GM12878 (cell line): ENCODE measurements around the gene FAT1. TPM values are rescaled to one million over a fixed set of nuclear protein-coding genes. Genes with fewer than 3 reads are reported as not detected.

ENCODE experiments used
- ATAC-seq: fragments of 200-7000 bp; cut with Tn5 transposase; 3 replicates; pipeline ENCODE4 v1.9.1; 2020; ENCODE audit warnings: mild to moderate bottlenecking, moderate library complexity
- BruUV-seq: library from RNA; stranded (reverse); fragments of 400-500 nt; replicated peaks from 2 replicates; lab custom pipeline; 2021; lab: Mats Ljungman, UMichigan
- CTCF ChIA-PET: fragments of 300-600 bp; sonication (Branson Sonifier 250); formaldehyde crosslinking; extraction: SDS; loops from one replicate; lab custom pipeline; 2021; ENCODE audit warnings: inconsistent platforms; lab: Yijun Ruan, JAX
- POLR2A ChIA-PET: fragments of 350-600 bp; formaldehyde crosslinking; extraction: SDS; loops from one replicate; lab custom pipeline; 2021; ENCODE audit warnings: inconsistent platforms; lab: Charles Lee
- RAD21 ChIA-PET: fragments of 300-600 bp; sonication (Branson Sonifier 250); formaldehyde crosslinking; loops from one replicate; lab custom pipeline; 2023; ENCODE audit warnings: antibody characterized with exemption; ENCODE audit not compliant: unreplicated experiment; lab: Charles Lee
- SMC1A ChIA-PET: fragments of 300-600 bp; sonication (Branson Sonifier 250); formaldehyde crosslinking; loops from one replicate; lab custom pipeline; 2023; ENCODE audit not compliant: unreplicated experiment, uncharacterized antibody; lab: Charles Lee
- DNase-seq: peaks from one replicate; pipeline ENCODE4 v3.0.0-alpha.2; 2011; ENCODE audit warnings: low read depth, low spot score
- FAIRE-seq: peaks from 3 replicates; lab custom pipeline; 2011; peaks lifted over from hg19 to GRCh38; lab: Jason Lieb, UNC
- H2AFZ ChIP-seq: 2 replicates; pipeline ENCODE4 v1.6.0; 2011; ENCODE audit warnings: low read depth, low read length, control low read depth; ENCODE audit not compliant: control insufficient read depth
- H3K27ac ChIP-seq: 2 replicates; pipeline ENCODE4 v1.5.1; 2011; ENCODE audit warnings: control low read depth; ENCODE audit not compliant: control insufficient read depth, insufficient read depth
- H3K27me3 ChIP-seq, 2 experiments: replicated peaks in 1 of 2; 2 replicates each; pipeline versions ENCODE4 v1.6.0 to v1.6.1; 2011; ENCODE audit warnings: low read length in 1 of 2; ENCODE audit not compliant: control insufficient read depth in 2 of 2, insufficient read depth in 2 of 2
- H3K36me3 ChIP-seq, 2 experiments: 2 replicates each; pipeline ENCODE4 v1.5.1; 2011; ENCODE audit warnings: low read length in 1 of 2; ENCODE audit not compliant: control insufficient read depth in 2 of 2, insufficient read depth in 2 of 2
- H3K4me1 ChIP-seq: 2 replicates; pipeline ENCODE4 v1.6.1; 2011; ENCODE audit warnings: mild to moderate bottlenecking, low read length, moderate library complexity, mixed read lengths; ENCODE audit not compliant: control insufficient read depth, insufficient read depth
- H3K4me2 ChIP-seq: 2 replicates; pipeline ENCODE4 v1.6.0; 2011; ENCODE audit warnings: control low read depth; ENCODE audit not compliant: control insufficient read depth, insufficient read depth
- H3K4me3 ChIP-seq: fragments of 200-600 bp; sonication (generic); 2 replicates; pipeline ENCODE4 v1.5.1; 2016
- H3K79me2 ChIP-seq: 2 replicates; pipeline ENCODE4 v1.6.0; 2011; ENCODE audit warnings: low read length; ENCODE audit not compliant: control insufficient read depth, insufficient read depth
- H3K9ac ChIP-seq: 2 replicates; pipeline ENCODE4 v1.8.0; 2011; ENCODE audit warnings: low read length, control low read depth, mixed read lengths; ENCODE audit not compliant: control insufficient read depth, insufficient read depth
- H3K9me3 ChIP-seq: replicated peaks from 3 replicates; pipeline ENCODE4 v1.5.1; 2011; ENCODE audit warnings: mild to moderate bottlenecking, low read length; ENCODE audit not compliant: control insufficient read depth, insufficient read depth
- H4K20me1 ChIP-seq: 2 replicates; pipeline ENCODE4 v1.6.0; 2011; ENCODE audit not compliant: control insufficient read depth, insufficient read depth
- HDGF ChIP-seq: fragments of 450-650 bp; IDR thresholded peaks from 2 replicates; pipeline ENCODE4 v1.6.1; 2016; ENCODE audit warnings: antibody characterized with exemption
- NFIC ChIP-seq: IDR thresholded peaks from 2 replicates; pipeline ENCODE4 v1.6.1; 2012; ENCODE audit warnings: low read depth, mild to moderate bottlenecking, inconsistent platforms, low read length, moderate library complexity
- NFYB ChIP-seq: IDR thresholded peaks from 2 replicates; pipeline ENCODE4 v1.6.1; 2011; ENCODE audit warnings: low read depth, mild to moderate bottlenecking, low read length, improper control_type of control experiment, moderate library complexity; ENCODE audit not compliant: insufficient read depth
- SUZ12 ChIP-seq: fragments of 200-600 bp; sonication (generic); IDR thresholded peaks from one replicate; pipeline ENCODE4 v1.6.1; 2018; ENCODE audit warnings: antibody characterized with exemption, mild to moderate bottlenecking; ENCODE audit not compliant: unreplicated experiment
- TCF12 ChIP-seq: IDR thresholded peaks from 2 replicates; pipeline ENCODE4 v1.6.1; 2011; ENCODE audit warnings: low read depth, mild to moderate bottlenecking, low read length
- WRNIP1 ChIP-seq: IDR thresholded peaks from 2 replicates; pipeline ENCODE4 v1.6.1; 2011; ENCODE audit warnings: low read depth, low read length, improper control_type of control experiment, borderline replicate concordance
- WGBS: methylation state at CpG from one replicate; pipeline ENCODE4 v1.1.6; 2016; ENCODE audit warnings: low lambda C conversion rate; ENCODE audit not compliant: insufficient replicate concordance, insufficient coverage; ENCODE audit errors: missing lambda C conversion rate; 5-methylcytosine and 5-hydroxymethylcytosine counted together
- in situ Hi-C: fragments of 300-500 bp; cut with MboI; formaldehyde crosslinking; loops from 9 replicates; pipeline ENCODE4 v1.14.3; 2018; ENCODE audit warnings: mixed read lengths
- intact Hi-C: fragments of 100-400 bp; cut with micrococcal nuclease; formaldehyde crosslinking; loops from one replicate; pipeline ENCODE4 v1.14.2; 2022; ENCODE audit not compliant: unreplicated experiment
- polyA plus RNA-seq, 11 experiments: library from polyadenylated mRNA; depleted of rRNA in 4 of 11; unstranded in 6 of 11; stranded (reverse) in 5 of 11; fragments of >200 nt; fragmentation: Nextera tagmentation in 4 of 11; fragmentation: Illumina TruSeq in 1 of 11; extraction: Ambion mirVana in 4 of 11; extraction: Trizol in 1 of 11; gene quantifications; 1 replicate in 1 of 11; 2 replicates in 10 of 11; pipeline versions ENCODE4 v1.2.1 to v1.2.3, GENCODE V29; 2011 to 2016; ENCODE audit warnings: inconsistent platforms in 2 of 11, missing spikeins in 2 of 11, low read depth in 1 of 11
- total RNA-seq, 4 experiments: library from RNA; depleted of rRNA in 3 of 4; stranded (reverse); fragments of >200 nt in 3 of 4; fragmentation: Illumina TruSeq in 1 of 4; extraction: Trizol in 1 of 4; gene quantifications; 2 replicates each; pipeline versions ENCODE4 v1.2.1 to v1.2.3, GENCODE V29; 2013 to 2021
- TF ChIP-seq, protein P1 (sequence below): IDR thresholded peaks from 2 replicates; pipeline ENCODE4 v1.6.1; 2011; ENCODE audit warnings: mild to moderate bottlenecking, low read depth, low read length, moderate library complexity; ENCODE audit not compliant: insufficient replicate concordance
- TF ChIP-seq, protein P2 (sequence below): IDR thresholded peaks from 2 replicates; pipeline ENCODE4 v1.6.1; 2011; ENCODE audit warnings: low read depth, low read length, improper control_type of control experiment, borderline replicate concordance
- TF ChIP-seq, protein P3 (sequence below): fragments of 450-650 bp; IDR thresholded peaks from 2 replicates; pipeline ENCODE4 v1.6.1; 2017; ENCODE audit warnings: mild to moderate bottlenecking, moderate library complexity

FAT1 gene
- total and polyA plus RNA-seq, 10 of the 15 experiments (the other 5 are each of a cell fraction or from before 2014, with no cell fraction given): 0.04 to 11.8 (median 0.11) TPM; not detected in 1

DNA sequence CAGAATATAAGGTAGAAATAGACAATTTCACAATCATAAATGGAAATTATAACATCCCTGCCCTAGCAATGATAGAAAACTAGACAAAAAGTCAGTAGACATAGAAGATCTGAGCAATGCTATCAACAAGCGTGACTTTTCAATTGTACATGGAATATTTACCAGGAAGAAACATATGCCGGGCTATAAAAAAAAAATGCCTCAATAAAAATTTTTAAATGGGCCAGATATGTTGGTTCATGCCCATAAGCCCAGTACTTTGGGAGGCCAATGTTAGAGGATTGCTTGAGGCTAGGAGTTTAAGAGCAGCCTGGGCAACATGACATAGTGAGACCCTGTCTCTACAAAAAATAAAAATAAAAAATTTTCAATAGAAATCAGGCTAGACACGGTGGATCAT is 163.0 kb downstream of the FAT1 start:
- RAD21 ChIA-PET: no interaction called here

More for the DNA sequence above, 163.0 kb downstream of the FAT1 start:
- H4K20me1 ChIP-seq: no peaks in the 10 kb centered on the region
- ATAC-seq (no peak), FAIRE-seq (no peak), DNase-seq (no peak)
- ChIA-PET SMC1A (no interaction called here), CTCF (no interaction called here), POLR2A (no interaction called here)
- WGBS: 46% methylated on average over 3 of the region's 3 CpGs
- no peaks in the 10 kb centered on the region for H3K79me2 ChIP-seq
- no peaks in the 10 kb centered on the region for H3K9me3 ChIP-seq
- no peak overlapping the region for H3K9ac ChIP-seq
- H3K27ac ChIP-seq: no peak overlapping the region
- H3K27me3 ChIP-seq: no peaks in the 10 kb centered on the region
- no peaks in the 10 kb centered on the region for H3K36me3 ChIP-seq
- no peak for TF ChIP-seq SUZ12
- no peak for TF ChIP-seq WRNIP1
- TF ChIP-seq, protein P1, sequence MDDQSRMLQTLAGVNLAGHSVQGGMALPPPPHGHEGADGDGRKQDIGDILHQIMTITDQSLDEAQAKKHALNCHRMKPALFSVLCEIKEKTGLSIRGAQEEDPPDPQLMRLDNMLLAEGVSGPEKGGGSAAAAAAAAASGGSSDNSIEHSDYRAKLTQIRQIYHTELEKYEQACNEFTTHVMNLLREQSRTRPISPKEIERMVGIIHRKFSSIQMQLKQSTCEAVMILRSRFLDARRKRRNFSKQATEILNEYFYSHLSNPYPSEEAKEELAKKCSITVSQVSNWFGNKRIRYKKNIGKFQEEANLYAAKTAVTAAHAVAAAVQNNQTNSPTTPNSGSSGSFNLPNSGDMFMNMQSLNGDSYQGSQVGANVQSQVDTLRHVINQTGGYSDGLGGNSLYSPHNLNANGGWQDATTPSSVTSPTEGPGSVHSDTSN: no peak
- TF ChIP-seq TCF12: no peak
- no peak for TF ChIP-seq HDGF
- TF ChIP-seq NFYB: no peak
- TF ChIP-seq, protein P2, sequence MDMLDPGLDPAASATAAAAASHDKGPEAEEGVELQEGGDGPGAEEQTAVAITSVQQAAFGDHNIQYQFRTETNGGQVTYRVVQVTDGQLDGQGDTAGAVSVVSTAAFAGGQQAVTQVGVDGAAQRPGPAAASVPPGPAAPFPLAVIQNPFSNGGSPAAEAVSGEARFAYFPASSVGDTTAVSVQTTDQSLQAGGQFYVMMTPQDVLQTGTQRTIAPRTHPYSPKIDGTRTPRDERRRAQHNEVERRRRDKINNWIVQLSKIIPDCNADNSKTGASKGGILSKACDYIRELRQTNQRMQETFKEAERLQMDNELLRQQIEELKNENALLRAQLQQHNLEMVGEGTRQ: no peak
- TF ChIP-seq NFIC: no peak
- TF ChIP-seq, protein P3, sequence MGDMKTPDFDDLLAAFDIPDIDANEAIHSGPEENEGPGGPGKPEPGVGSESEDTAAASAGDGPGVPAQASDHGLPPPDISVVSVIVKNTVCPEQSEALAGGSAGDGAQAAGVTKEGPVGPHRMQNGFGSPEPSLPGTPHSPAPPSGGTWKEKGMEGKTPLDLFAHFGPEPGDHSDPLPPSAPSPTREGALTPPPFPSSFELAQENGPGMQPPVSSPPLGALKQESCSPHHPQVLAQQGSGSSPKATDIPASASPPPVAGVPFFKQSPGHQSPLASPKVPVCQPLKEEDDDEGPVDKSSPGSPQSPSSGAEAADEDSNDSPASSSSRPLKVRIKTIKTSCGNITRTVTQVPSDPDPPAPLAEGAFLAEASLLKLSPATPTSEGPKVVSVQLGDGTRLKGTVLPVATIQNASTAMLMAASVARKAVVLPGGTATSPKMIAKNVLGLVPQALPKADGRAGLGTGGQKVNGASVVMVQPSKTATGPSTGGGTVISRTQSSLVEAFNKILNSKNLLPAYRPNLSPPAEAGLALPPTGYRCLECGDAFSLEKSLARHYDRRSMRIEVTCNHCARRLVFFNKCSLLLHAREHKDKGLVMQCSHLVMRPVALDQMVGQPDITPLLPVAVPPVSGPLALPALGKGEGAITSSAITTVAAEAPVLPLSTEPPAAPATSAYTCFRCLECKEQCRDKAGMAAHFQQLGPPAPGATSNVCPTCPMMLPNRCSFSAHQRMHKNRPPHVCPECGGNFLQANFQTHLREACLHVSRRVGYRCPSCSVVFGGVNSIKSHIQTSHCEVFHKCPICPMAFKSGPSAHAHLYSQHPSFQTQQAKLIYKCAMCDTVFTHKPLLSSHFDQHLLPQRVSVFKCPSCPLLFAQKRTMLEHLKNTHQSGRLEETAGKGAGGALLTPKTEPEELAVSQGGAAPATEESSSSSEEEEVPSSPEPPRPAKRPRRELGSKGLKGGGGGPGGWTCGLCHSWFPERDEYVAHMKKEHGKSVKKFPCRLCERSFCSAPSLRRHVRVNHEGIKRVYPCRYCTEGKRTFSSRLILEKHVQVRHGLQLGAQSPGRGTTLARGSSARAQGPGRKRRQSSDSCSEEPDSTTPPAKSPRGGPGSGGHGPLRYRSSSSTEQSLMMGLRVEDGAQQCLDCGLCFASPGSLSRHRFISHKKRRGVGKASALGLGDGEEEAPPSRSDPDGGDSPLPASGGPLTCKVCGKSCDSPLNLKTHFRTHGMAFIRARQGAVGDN: no peak
- BruUV-seq: no TSS peak
- H3K4me1 ChIP-seq: no peaks in the 10 kb centered on the region
- intact Hi-C loops: loop anchor here (10.0 kb wide), 1 partner anchor 56 kb away; no protein-coding TSS in a partner anchor
- no peak overlapping the region for H3K4me3 ChIP-seq
- no peak overlapping the region for H3K4me2 ChIP-seq
- in situ Hi-C loops: no loop called here
- no peak overlapping the region for H2AFZ ChIP-seq
